ENCODE results near the gene PIN4.
A peak's percentile ranks its signal among the peaks of the same experiment; 100 is the strongest.
"Not testable (repeated sequence)": the region's sequence is repeated elsewhere in the genome, so short reads cannot be mapped to it uniquely, and the experiment has no call there.

The PIN4 gene

DNA sequence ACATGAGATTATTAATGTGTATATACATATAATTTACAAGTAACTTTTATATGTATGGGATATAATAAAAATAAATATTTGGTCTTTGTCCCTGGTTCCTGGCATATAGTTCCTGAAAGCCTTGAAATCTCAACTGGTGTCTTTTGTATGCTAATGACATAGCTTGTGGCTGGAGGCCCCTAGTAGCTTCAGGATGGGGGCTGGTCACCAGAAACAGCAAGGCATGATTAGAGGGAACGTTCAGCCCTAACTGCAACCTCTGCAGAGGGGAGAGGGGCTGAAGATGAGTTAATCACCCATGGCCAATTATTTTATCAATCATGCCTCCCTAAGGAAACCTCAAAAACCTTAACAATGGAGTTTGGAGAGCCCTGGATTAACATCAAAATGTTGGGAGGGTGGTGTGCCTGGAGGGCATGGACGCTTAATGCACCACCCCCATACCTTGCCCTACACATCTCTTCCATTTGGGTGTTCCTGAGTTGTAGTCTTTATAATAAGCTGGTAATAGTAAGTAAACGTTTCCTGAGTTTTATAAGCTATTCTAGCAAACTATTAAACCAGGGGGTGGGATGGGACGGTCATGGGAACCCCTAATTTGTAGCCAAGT lies 21.3 kb downstream of the PIN4 start:
- DNase-seq, result no peak

DNA sequence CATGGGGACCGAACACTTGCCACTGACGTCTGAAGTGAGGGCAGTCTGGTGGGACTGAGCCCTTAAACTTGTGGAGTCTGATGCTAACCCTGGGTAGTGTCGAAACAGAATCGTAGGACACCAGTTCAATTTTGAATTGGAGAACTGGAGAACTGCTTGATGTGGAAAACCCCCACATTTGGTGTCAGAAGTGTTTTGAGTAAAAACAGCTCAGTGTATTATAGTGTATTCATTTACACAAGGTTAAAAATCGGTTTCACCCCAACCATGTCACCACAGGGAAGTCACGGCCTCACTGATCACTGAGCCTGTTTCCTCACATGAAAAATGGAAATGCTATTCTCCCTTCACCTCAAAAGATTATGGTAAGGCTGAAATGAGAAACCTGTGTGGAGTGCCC lies 21.9 kb downstream of the PIN4 start:
- no peak for DNase-seq

- DNase-seq, result no peak
These were observed 24.1 kb downstream of the PIN4 start for GRCh38 chrX:72205706-72206105.

DNA sequence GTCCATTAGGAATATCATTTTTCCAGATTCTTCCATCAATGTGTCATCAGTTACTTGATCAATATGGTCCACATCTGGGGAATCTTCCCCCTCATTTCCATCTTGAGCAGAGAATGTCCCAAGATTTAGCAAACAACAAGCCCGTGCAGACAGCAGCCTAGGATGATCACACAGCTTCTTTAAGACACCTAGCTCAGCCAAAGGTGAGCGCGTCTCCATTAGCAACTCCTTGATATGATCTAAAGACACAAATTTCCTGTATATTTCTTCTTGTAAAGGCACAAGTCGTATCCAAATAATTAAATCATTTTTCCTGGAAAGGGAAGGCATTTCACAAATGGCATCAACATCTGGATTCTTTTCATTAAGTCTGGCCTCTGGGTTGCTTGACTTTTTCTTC lies 25.8 kb downstream of the PIN4 start:
- no peak for DNase-seq

DNA sequence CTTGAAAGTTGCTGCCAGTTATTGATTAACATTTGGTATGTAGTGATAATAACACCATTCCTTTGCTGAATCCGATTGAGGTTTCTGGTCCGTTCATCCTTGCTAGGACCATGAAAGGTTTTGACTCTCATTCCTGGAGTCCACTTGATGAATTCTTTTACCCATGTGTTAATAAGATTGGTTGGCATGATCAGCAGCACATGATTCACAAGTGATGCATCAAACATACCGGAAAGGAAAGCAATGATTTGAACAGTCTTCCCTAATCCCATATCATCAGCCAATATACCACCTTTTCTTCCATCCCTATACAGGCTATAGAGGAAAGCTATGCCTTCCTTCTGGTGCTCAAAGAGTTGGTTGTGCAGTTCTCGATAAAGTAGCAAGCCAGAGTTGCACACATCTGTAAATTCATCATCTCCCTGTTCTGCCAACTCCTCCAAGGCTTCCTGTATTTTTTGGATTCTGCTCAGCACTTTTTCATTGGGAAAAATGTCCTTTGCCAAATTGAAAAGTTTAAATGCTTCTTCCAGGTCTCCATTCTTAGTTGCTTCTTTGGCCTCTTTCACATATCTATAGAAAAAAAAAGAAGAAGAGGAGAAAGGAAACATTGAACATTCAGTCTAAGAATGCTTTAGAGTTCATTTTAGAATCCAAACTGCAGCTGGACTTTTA lies 26.7 kb downstream of the PIN4 start:
- DNase-seq, result no peak

- no peak for DNase-seq
These were observed 35.4 kb downstream of the PIN4 start for GRCh38 chrX:72216973-72217372.

GRCh38 chrX:72220375-72220774 lies 38.8 kb downstream of the PIN4 start:
- DNase-seq, result not testable (repeated sequence)

DNA sequence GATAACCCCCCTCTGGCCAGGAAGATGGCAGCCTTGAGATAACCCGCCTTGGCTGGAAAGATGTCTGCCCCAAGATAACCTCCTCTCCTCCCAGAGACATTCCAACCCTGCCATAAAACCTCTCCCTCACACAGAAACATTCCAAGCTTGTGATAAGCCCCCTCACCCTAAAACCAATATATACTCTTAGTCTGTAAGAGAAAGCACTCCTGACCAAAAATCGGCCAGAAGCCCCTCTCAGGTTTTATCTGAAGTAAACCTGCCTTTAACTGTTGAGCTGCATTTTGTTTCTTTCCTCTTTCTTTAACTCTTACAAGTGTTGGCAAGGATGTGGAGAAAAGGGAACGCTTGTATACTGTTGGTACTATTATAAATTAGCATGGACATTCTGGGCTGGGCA lies 48.7 kb downstream of the PIN4 start:
- DNase-seq, result no peak

GRCh38 chrX:72236841-72237240 lies 55.3 kb downstream of the PIN4 start:
- DNase-seq, result no peak

GRCh38 chrX:72238183-72238582 lies 56.6 kb downstream of the PIN4 start:
- no peak for DNase-seq

- peak; percentile 75 for DNase-seq
These were observed 57.3 kb downstream of the PIN4 start, which contains the start of gene ERCC6L for GRCh38 chrX:72238721-72239475. Gene ERCC6L, minus strand, starts transcription at chrX:72239027. Its CDS starts 116 bp downstream, at chrX:72238911.

DNA sequence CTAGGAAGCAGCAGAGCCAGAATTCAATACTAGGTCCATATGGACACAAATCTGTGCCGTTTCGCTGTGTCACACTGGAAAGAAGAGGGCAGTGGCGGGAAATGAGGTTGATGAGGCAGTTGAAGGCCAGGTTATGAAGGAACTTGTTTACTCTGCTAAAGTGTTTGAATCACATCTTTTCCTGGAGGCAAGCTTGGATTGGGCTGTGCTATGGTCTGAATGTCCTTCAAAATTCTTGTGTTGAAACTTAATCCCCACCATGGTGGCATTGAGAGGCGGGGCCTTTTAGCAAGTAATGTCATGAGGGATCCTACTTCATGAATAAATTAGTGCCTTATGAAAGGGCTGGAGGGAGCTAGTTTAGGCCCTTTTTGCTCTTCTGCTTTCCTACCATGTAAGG lies 59.4 kb downstream of the PIN4 start:
- no peak for DNase-seq

DNA sequence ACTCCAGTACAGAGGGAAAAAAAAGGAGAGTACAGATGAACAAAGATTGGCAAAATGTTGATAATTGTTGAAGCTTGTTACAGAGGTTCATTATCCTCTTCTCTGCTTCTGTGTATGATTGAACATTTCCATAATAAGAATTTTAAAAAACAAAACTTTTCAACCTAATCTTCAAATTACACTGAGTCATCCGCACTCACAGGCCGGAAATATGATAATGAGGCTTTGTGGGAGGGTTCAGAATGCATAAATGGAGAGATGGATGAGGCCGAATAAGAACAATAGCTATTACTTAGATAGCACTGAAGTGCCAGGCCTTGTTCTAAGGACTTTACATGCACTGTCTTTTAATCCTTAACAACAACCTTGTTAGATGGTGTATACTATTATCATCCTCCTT lies 61.9 kb downstream of the PIN4 start:
- DNase-seq, result no peak

GRCh38 chrX:72245461-72246089 lies 64.0 kb downstream of the PIN4 start:
- peak; percentile 40 for DNase-seq

DNA sequence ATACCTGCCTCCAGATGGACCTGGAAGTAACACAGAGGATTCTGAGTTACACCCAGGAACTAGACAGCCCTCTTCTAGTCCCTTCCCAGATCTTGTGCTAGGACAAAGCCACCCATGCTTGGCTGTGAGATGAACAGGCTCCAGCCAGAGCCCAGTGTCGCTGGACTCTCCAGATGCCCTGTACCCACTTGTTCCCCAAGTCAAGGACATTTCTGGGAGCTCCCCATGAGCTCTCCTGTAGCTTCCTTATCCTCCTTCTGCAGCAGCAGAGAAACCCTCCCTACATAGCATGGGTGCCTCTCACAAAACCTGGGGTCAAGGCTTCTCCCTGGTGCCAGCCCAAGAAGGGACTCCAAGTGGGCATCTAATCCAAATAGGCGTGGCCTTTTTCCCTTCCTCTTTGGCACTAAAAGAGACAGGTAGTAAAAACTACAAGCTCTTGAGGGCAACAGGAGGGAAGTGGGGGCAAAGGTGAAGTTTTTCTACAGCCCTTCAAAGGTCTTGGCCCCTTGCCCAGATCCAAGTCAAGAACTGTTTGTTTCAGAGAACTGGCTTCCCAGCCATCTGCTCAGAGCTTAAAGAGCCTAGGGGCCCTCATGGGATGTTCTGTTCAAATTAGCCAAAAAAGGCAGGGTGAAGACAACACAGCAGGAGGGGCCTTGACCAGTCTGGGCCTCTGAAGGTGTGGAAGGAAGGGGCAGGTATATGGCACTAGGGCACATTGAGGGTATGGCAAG lies 65.8 kb downstream of the PIN4 start:
- peak; percentile 18 for DNase-seq
